Stomach (tissue), 19 donors: ENCODE measurements around the gene SP110. TPM values are rescaled to one million over a fixed set of nuclear protein-coding genes. Genes with fewer than 3 reads are reported as not detected.
A peak's percentile ranks its signal among the peaks of the same experiment; 100 is the strongest.

Experiments
- DNase-seq, 2 donors: peaks; one replicate each; pipeline versions ENCODE4 v3.0.0 to v3.0.0-alpha.2; 2013 to 2019
- H3K27ac ChIP-seq, 5 donors: fragments of 200-600 bp in 4 of 5; sonication (generic) in 4 of 5; one replicate each; pipeline ENCODE4 v1.5.1; 2013 to 2019; ENCODE audit warnings: mild to moderate bottlenecking in 1 of 5, moderate library complexity in 1 of 5
- H3K27me3 ChIP-seq, 3 donors: fragments of 200-600 bp; sonication (generic); one replicate each; pipeline ENCODE4 v1.5.1; 2017 to 2019; ENCODE audit warnings: mixed run types in 1 of 3
- H3K36me3 ChIP-seq, 4 donors: fragments of 200-600 bp; sonication (generic); 1 replicate in 3 of 4; 2 replicates in 1 of 4; pipeline ENCODE4 v1.5.1; 2016 to 2019
- H3K4me1 ChIP-seq, 4 donors: fragments of 200-600 bp; sonication (generic); one replicate each; pipeline ENCODE4 v1.5.1; 2016 to 2019
- H3K4me3 ChIP-seq, 4 donors: fragments of 200-600 bp; sonication (generic) in 3 of 4; one replicate each; pipeline ENCODE4 v1.5.1; 2016 to 2019; ENCODE audit warnings: mild to moderate bottlenecking in 1 of 4
- H3K9me3 ChIP-seq, 4 donors: fragments of 200-600 bp; sonication (generic); one replicate each; pipeline ENCODE4 v1.5.1; 2016 to 2019
- EP300 ChIP-seq: sonication (generic); formaldehyde crosslinking; IDR thresholded peaks from one replicate; pipeline ENCODE4 v1.6.1; 2017; ENCODE audit warnings: antibody characterized with exemption
- POLR2A ChIP-seq, 4 donors: fragments of 450-650 bp; IDR thresholded peaks; one replicate each; pipeline ENCODE4 v1.6.1; 2016; ENCODE audit warnings: antibody characterized with exemption in 4 of 4, control low read depth in 2 of 4, mild to moderate bottlenecking in 1 of 4, moderate library complexity in 1 of 4
- POLR2AphosphoS5 ChIP-seq, 3 donors: sonication (generic); formaldehyde crosslinking; IDR thresholded peaks; one replicate each; pipeline ENCODE4 v1.6.1; 2016; ENCODE audit warnings: antibody characterized with exemption in 3 of 3
- WGBS, 5 donors: extraction: QIAGEN DNeasy Blood & Tissue Kit in 3 of 5; methylation state at CpG; one replicate each; pipeline versions ENCODE4 v1.1.5 to v1.1.7; 2013 to 2018; 5-methylcytosine and 5-hydroxymethylcytosine counted together
- intact Hi-C: fragments of 100-400 bp; cut with DNase I; formaldehyde crosslinking; loops from one replicate; pipeline ENCODE4 v1.15.1; 2023; ENCODE audit warnings: low total_unique reads
- long read RNA-seq, 10 donors: transcript quantifications; one replicate each; lab custom pipeline, GENCODE V29; 2026
- polyA plus RNA-seq, 3 donors: library from polyadenylated mRNA; stranded (reverse); fragments of 200-250 nt; gene quantifications; one replicate each; pipeline ENCODE4 v1.2.3, GENCODE V29; 2013
- total RNA-seq, 5 donors: library from RNA; depleted of rRNA; stranded (reverse); fragments of >200 nt; gene quantifications; one replicate each; pipeline versions ENCODE4 v1.1.0 to v1.2.3, GENCODE V29; 2014 to 2016
- TF ChIP-seq, protein P1 (sequence below), 7 experiments: fragments of 450-650 bp in 4 of 7; fragments of 200-600 bp in 3 of 7; sonication (generic) in 3 of 7; IDR thresholded peaks; one replicate each; pipeline ENCODE4 v1.5.1; 2016 to 2019; ENCODE audit warnings: antibody characterized with exemption in 7 of 7, control low read depth in 2 of 7, mild to moderate bottlenecking in 1 of 7
- donor health status: healthy with polysubstance abuse.
- donor health status: Bipolar disorder and iron deficiency.
- donor health status: healthy.

Gene SP110
- total RNA-seq (10 to 100 TPM in 4 of 5 donors, 1 to 10 TPM in 1; 4.6 to 40.4 (median 24.6) TPM), polyA plus RNA-seq (10 to 100 TPM; 11.1 to 17.1 (median 11.1) TPM)
- long read RNA-seq, donor 1, result 0 reads
- long read RNA-seq, donor 2, partial matches to known transcripts, result 0 of 1 reads
- long read RNA-seq, donor 2, other reads (novel, unspliced or antisense), result 0 of 1 reads
- long read RNA-seq, donor 3, result 0 reads
- long read RNA-seq, donor 4, result 0 reads
- long read RNA-seq, donor 5, partial matches to known transcripts, result 0 of 1 reads
- long read RNA-seq, donor 5, other reads (novel, unspliced or antisense), result 0 of 1 reads
- long read RNA-seq, donor 6, result 0 reads
- long read RNA-seq, donor 7, partial matches to known transcripts, result 0 of 1 reads
- long read RNA-seq, donor 7, other reads (novel, unspliced or antisense), result 0 of 1 reads
- long read RNA-seq, donor 8, result 0 reads
- long read RNA-seq, donor 9, partial matches to known transcripts, result 0 of 1 reads
- long read RNA-seq, donor 9, other reads (novel, unspliced or antisense), result 0 of 1 reads
- long read RNA-seq, donor 10, result 0 reads

- Histone ChIP-seq H3K9me3 (no peaks in the 10 kb centered on the region), H3K4me1 (peaks cover 14 to 27% (median 22%) of the 10 kb centered on the region in 4 donors), H3K4me3 (peak within 1 kb of the TSS; percentile 59 to 70 (median 62)), H3K36me3 (peaks cover 2 to 23% (median 22%) of the 10 kb centered on the region in 4 donors), H3K27ac (peak within 1 kb of the TSS; percentile 72 to 90 (median 87)), H3K27me3 (no peaks in the 10 kb centered on the region)
- intact Hi-C loops, result no loop called here
- DNase-seq, result peak; percentile 88 to 94
- TF ChIP-seq EP300 (no peak), POLR2A (IDR thresholded peaks at IDR 0.05) (no peak), POLR2AphosphoS5 (IDR thresholded peaks at IDR 0.05) (peak; percentile 28 to 89 (median 46))
- TF ChIP-seq, protein P1, sequence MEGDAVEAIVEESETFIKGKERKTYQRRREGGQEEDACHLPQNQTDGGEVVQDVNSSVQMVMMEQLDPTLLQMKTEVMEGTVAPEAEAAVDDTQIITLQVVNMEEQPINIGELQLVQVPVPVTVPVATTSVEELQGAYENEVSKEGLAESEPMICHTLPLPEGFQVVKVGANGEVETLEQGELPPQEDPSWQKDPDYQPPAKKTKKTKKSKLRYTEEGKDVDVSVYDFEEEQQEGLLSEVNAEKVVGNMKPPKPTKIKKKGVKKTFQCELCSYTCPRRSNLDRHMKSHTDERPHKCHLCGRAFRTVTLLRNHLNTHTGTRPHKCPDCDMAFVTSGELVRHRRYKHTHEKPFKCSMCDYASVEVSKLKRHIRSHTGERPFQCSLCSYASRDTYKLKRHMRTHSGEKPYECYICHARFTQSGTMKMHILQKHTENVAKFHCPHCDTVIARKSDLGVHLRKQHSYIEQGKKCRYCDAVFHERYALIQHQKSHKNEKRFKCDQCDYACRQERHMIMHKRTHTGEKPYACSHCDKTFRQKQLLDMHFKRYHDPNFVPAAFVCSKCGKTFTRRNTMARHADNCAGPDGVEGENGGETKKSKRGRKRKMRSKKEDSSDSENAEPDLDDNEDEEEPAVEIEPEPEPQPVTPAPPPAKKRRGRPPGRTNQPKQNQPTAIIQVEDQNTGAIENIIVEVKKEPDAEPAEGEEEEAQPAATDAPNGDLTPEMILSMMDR (IDR thresholded peaks at IDR 0.05), result peak in 1 of 7 experiments; percentile 11
- 0 to 1% (median 0%) methylated on average over 19 of the region's 19 CpGs for WGBS, 5 donors
Measured at GRCh38 chr2:230219419-230220331, at the start of gene SP110. TSS of gene SP110 (minus strand) at chr2:230219984. CDS start at chr2:230216927, 3,057 bp downstream.

DNA sequence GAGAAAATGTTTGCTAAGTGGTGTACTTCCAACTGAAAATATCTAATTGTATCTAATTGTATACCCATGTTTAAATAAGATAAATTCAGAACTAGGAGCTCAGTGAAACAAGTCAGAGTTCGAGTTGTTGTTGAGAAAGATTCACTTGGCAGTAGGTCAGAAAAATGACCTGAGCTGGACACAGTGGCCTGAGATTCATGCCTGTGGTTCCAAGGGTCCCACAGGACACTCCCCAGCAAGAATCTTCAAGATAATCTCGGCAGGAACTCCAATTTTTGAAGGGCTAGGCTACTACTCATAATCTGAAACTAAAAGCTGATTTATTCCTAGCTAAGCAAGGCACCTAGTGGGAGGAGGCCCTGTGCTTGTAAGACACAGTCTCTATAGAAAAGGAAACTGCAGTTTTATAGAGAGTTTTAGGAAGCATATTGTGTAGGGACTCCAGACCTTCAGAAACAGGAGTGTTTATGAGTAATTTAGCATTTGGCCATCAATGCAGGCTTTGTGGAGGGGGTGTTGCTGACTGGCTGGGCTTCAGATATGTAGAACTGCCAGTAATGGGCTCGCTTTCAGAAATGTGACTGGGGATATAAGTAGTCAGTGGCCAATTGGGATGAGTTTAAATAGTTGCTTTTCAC, 48.9 kb upstream of the SP110 start:
- no peaks in the 10 kb centered on the region for H3K4me1 ChIP-seq
- 45 to 51% (median 51%) methylated on average over 3 of the region's 3 CpGs for WGBS, 5 donors
- H3K27ac ChIP-seq, result no peak overlapping the region
- no peak for DNase-seq
- H3K36me3 ChIP-seq, result no peaks in the 10 kb centered on the region
- TF ChIP-seq POLR2AphosphoS5 (IDR thresholded peaks at IDR 0.05) (no peak), EP300 (no peak), POLR2A (IDR thresholded peaks at IDR 0.05) (no peak)
- TF ChIP-seq, protein P1 (IDR thresholded peaks at IDR 0.05), result no peak
- H3K9me3 ChIP-seq, result no peaks in the 10 kb centered on the region
- no peak overlapping the region for H3K4me3 ChIP-seq
- intact Hi-C loops, result no loop called here
- no peaks in the 10 kb centered on the region for H3K27me3 ChIP-seq

GRCh38 chr2:230267556-230267955, 47.8 kb upstream of the SP110 start:
- Histone ChIP-seq H3K27me3 (no peaks in the 10 kb centered on the region), H3K4me1 (no peaks in the 10 kb centered on the region), H3K9me3 (no peaks in the 10 kb centered on the region), H3K4me3 (no peak overlapping the region), H3K36me3 (no peaks in the 10 kb centered on the region), H3K27ac (no peak overlapping the region)
- WGBS, 5 donors, result 81 to 87% (median 84%) methylated on average over 3 of the region's 3 CpGs
- intact Hi-C loops, result no loop called here
- no peak for DNase-seq
- TF ChIP-seq POLR2A (IDR thresholded peaks at IDR 0.05) (no peak), POLR2AphosphoS5 (IDR thresholded peaks at IDR 0.05) (no peak), EP300 (no peak)
- TF ChIP-seq, protein P1 (IDR thresholded peaks at IDR 0.05), result no peak

DNA sequence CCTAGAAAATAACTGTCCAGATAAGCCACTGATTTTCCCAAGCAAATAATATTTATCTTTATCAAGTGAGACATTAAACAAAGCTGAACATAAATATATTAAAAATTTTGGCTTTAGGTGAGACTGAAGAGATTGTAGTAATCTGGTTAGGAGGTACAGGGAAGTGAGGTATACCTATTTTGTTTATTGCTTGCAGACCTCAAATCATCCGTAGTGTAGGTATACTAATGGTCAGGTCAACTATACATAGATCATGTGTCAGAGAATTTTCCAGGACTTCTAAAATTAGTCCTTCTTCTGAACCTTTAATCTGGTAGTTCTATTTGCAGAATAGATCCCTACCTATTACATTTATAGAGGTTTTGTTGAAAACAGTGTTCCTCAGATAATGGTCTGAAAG, 47.3 kb upstream of the SP110 start:
- H3K4me3 ChIP-seq, result no peak overlapping the region
- H3K9me3 ChIP-seq, result no peaks in the 10 kb centered on the region
- no peaks in the 10 kb centered on the region for H3K27me3 ChIP-seq
- H3K4me1 ChIP-seq, result no peaks in the 10 kb centered on the region
- TF ChIP-seq, protein P1 (IDR thresholded peaks at IDR 0.05), result no peak
- TF ChIP-seq EP300, result no peak
- no peak for TF ChIP-seq POLR2AphosphoS5 (IDR thresholded peaks at IDR 0.05)
- no peak for TF ChIP-seq POLR2A (IDR thresholded peaks at IDR 0.05)
- no peak overlapping the region for H3K27ac ChIP-seq
- no peak for DNase-seq
- WGBS, 5 donors, result 81 to 91% (median 86%) methylated on average over 1 of the region's 1 CpG
- H3K36me3 ChIP-seq, result no peaks in the 10 kb centered on the region
- intact Hi-C loops, result no loop called here
